Fibroblast of the aortic adventitia (primary cell): Measurements from ENCODE around the gene PYY. TPM values are rescaled to one million over a fixed set of nuclear protein-coding genes. Genes with fewer than 3 reads are reported as not detected.

Source experiments
- DNase-seq: peaks from one replicate; pipeline ENCODE4 v3.0.0-alpha.2; 2010; ENCODE audit warnings: low read depth
- H3K4me3 ChIP-seq: 2 replicates; pipeline ENCODE4 v1.5.1; 2011; ENCODE audit warnings: low read depth, mild to moderate bottlenecking, control low read depth, low read length, moderate library complexity
- total RNA-seq: library from RNA; depleted of rRNA; stranded (reverse); fragments of >200 nt; gene quantifications from 2 replicates; pipeline ENCODE4 v1.2.3, GENCODE V29; 2012; ENCODE audit warnings: low replicate concordance
- TF ChIP-seq, protein P1 (sequence below): IDR thresholded peaks from 2 replicates; pipeline ENCODE4 v1.5.1; 2011; ENCODE audit warnings: mild to moderate bottlenecking, low read length, control low read depth, inconsistent platforms; ENCODE audit not compliant: insufficient read depth

Gene PYY
- total RNA-seq, result not detected in 2 replicates

DNA sequence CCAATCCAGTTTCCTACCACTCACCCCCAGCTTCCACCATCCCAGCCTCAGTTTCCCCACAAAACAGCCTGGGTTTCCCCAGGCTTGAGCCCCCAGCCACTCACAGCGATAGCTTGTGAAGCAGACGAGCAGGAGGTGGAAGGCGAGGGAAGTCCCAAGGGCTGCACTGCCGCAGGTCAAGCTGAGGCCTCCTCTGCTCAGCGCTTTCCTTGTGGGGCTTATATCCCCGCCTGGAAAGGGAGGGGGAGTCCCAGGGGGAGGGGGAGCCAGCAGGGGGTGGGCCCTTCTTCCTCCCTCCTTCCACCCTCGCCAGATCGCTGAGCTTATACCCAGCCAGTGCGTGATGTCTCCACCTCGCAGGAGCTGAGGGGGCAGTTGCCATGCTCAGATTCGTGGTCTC is at the start of gene PYY:
Gene PYY (minus strand): TSS at position 195 of the 400 bp plus-strand sequence. CDS start 457 bp downstream, outside the sequence.
- H3K4me3 ChIP-seq, result no peak within 1 kb of the TSS
- TF ChIP-seq, protein P1, sequence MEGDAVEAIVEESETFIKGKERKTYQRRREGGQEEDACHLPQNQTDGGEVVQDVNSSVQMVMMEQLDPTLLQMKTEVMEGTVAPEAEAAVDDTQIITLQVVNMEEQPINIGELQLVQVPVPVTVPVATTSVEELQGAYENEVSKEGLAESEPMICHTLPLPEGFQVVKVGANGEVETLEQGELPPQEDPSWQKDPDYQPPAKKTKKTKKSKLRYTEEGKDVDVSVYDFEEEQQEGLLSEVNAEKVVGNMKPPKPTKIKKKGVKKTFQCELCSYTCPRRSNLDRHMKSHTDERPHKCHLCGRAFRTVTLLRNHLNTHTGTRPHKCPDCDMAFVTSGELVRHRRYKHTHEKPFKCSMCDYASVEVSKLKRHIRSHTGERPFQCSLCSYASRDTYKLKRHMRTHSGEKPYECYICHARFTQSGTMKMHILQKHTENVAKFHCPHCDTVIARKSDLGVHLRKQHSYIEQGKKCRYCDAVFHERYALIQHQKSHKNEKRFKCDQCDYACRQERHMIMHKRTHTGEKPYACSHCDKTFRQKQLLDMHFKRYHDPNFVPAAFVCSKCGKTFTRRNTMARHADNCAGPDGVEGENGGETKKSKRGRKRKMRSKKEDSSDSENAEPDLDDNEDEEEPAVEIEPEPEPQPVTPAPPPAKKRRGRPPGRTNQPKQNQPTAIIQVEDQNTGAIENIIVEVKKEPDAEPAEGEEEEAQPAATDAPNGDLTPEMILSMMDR, result no peak
- DNase-seq, result no peak

DNA sequence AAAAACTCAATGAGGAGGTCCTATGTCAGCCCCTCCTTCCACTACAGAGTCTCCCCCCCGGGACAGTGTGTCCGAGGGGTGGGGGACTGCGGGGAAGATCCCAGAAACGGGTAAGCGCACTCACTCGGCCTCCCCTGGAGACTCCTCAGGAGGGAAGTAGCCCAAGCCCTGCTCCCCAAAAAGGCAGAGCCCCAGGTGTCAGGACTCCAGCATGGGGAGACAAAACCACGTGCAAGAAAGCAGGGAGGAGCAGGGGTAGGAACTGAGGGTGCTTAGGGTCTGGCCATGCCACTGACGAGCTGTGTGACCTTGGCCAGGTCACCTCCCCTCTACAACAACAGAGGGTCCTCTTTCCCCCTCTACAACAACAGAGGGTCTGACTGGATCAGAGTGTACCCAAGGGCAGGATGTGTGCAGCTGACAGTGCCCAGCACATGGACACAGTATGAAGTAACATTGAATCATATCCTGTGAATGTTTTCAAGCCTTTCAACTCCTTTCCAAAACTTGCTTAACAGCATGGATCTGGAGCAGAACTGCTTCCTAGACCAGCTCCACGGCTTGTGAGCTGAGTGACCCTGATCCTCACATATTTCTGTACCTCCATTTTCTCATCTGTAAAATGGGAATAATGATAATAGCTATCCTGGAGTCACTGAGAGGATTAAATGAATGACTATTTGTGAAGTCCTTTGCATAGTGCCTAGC is 48.6 kb upstream of the PYY start:
- peak; percentile 90 for DNase-seq
- no peak overlapping the region for H3K4me3 ChIP-seq
- TF ChIP-seq, protein P1, result no peak

DNA sequence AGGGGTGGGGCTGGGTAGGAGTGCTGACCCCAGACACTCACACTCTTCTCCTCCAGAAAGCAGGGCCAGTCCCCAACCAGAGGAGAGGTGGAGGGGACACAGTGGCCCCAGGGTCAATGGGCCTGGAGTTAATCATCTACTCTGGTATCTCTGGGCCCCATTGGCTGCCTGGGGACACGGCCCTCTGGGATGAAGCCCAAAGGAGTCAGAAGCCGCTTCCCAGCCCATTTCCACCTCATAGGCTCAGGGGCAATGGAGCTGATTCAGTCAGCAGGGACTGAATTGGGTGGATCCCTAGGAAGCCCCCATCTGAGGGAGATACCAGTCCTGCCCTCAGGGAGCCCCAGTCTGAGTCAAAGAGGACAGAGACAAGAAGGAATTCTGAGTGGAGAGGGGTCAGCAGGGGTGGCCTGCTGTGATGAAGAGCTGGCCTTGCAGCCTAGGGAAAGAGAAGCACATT is 47.8 kb upstream of the PYY start:
- H3K4me3 ChIP-seq, result no peak overlapping the region
- TF ChIP-seq, protein P1, result no peak
- no peak for DNase-seq

DNA sequence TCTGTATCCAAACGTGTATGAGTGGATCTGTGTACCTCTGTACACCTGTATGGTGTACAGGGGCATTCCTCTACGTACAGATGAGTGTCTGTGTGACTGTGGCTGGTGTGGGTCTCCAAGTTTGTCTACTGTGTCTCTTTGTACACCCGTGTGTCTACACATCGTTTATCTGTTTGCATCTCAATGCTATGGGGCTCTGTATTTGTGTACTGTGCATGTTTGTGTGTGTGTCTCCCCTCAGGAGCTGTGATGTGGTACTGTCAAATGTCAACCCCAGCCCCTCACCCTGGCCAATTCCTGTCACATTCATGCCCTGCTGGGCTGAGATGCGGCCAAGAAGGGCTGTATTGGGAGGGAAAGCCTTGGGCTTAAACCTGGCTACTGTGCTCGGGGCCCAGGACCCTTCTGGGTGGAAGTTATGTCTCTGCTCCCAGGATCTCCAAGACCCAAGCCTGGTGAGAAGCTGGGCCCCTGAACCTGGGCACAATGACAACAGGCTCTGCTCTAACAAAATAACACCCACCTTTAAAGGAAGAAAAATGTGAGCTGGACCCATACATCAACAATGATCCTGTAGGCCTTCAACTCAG is 47.2 kb upstream of the PYY start:
- no peak for DNase-seq
- TF ChIP-seq, protein P1, result no peak
- no peak overlapping the region for H3K4me3 ChIP-seq

DNA sequence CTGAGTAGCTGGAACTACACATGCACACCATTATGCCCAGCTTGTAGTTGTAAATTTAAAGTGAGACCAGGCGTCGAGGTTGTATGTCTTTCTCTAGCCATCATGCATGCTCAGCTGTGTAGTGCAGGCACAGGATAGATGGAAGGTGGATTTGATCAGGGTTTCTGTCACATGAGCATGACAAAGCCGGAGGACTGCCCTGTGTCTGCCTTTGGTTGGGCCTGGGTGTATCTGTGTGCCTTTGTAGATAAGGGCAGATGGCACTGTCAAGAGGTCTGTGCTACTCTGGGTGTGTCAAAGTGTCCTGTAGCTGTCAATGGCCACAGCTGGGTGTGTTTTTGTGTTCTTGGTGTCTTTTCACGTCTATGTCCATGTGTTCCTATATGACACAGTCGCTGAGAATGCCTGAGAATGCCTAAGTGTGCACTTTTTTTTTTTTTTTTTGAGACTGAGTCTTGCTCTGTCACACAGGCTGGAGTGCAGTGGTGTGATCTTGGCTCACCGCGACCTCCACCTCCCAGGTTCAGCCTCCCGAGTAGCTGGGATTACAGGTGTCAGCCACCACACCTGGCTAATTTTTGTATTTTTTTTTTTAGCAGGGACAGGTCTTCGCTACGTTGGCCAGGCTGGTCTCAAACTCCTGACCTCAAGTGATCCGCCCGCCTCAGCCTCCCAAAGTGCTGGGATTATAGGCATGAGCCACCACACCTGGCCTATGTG is 46.6 kb upstream of the PYY start:
- DNase-seq, result no peak
- TF ChIP-seq, protein P1, result no peak
- H3K4me3 ChIP-seq, result no peak overlapping the region

DNA sequence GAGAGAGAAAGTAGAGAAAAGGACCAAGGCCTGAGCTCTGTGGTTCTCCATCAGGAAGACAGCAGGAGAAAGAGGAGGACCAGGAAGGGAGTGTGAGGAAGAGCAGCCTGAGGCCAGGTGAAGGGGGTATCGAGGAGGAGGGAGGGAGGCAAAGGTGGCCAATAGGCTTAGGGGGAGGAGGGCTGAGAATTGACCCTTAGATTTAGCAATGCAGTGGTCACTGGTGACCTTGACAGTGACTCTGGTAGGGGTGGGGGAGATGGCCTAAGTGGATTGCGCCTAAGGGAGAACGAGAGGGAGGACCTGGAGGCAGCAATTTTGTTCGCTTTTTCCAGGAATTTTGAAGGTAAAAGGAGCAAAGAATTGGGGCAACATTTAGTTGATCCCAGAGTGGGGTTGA is 45.3 kb upstream of the PYY start:
- TF ChIP-seq, protein P1, result no peak
- no peak overlapping the region for H3K4me3 ChIP-seq
- DNase-seq, result no peak
